K562 (cell line): ENCODE data around the gene PPP2R5A. TPM values are rescaled to one million over a fixed set of nuclear protein-coding genes. Genes with fewer than 3 reads are reported as not detected.

Experiments used
- BRD9 ChIP-seq: fragments of 450-650 bp; IDR thresholded peaks from 2 replicates; pipeline ENCODE4 v1.6.1; 2018; ENCODE audit warnings: low read depth; ENCODE audit not compliant: partially characterized antibody
- C11orf30 ChIP-seq: fragments of 450-650 bp; IDR thresholded peaks from 2 replicates; pipeline ENCODE4 v1.6.1; 2016; ENCODE audit warnings: low read depth, mild to moderate bottlenecking
- CTBP1 ChIP-seq: fragments of 450-650 bp; IDR thresholded peaks from 2 replicates; pipeline ENCODE4 v1.6.1; 2016; ENCODE audit warnings: borderline replicate concordance
- ESRRA ChIP-seq: fragments of 450-650 bp; IDR thresholded peaks from 2 replicates; pipeline ENCODE4 v1.6.1; 2014; ENCODE audit warnings: low read depth, mild to moderate bottlenecking, moderate library complexity, borderline replicate concordance
- FOSL1 ChIP-seq: fragments of 200-800 bp; sonication (Bioruptor generic); conservative IDR thresholded peaks from 2 replicates; pipeline ENCODE4 v1.6.1; 2016; ENCODE audit warnings: missing genetic modification characterization, missing compliant biosample characterization
- HDAC2 ChIP-seq: fragments of 450-650 bp; IDR thresholded peaks from 2 replicates; pipeline ENCODE4 v1.6.1; 2016; ENCODE audit warnings: mild to moderate bottlenecking
- HIVEP1 ChIP-seq: fragments of 250-450 bp; sonication (Bioruptor Pico); IDR thresholded peaks from 2 replicates; pipeline ENCODE4 v1.4.0; 2020; ENCODE audit warnings: mild to moderate bottlenecking
- HNRNPK ChIP-seq: fragments of 200-400 bp; formaldehyde crosslinking; IDR thresholded peaks from one replicate; pipeline ENCODE4 v1.6.1; 2018; ENCODE audit warnings: mild to moderate bottlenecking, low read depth, low read length; ENCODE audit not compliant: poor library complexity, severe bottlenecking
- HSF4 ChIP-seq: fragments of 250-450 bp; sonication (Bioruptor Pico); IDR thresholded peaks from 2 replicates; pipeline ENCODE4 v2.1.2; 2022; ENCODE audit warnings: mild to moderate bottlenecking, moderate library complexity, borderline replicate concordance
- IRF2 ChIP-seq: sonication (generic); formaldehyde crosslinking; IDR thresholded peaks from 2 replicates; pipeline ENCODE4 v1.8.1; 2022; ENCODE audit warnings: mild to moderate bottlenecking, missing genetic modification reagents
- KAT7 ChIP-seq: sonication (generic); formaldehyde crosslinking; IDR thresholded peaks from 2 replicates; pipeline ENCODE4 v1.8.0; 2022; ENCODE audit warnings: missing genetic modification reagents, mild to moderate bottlenecking, borderline replicate concordance
- SMAD4 ChIP-seq: fragments of 250-450 bp; sonication (Bioruptor Pico); conservative IDR thresholded peaks from 2 replicates; pipeline ENCODE4 v1.8.0; 2021; ENCODE audit warnings: inconsistent platforms, mild to moderate bottlenecking, moderate library complexity
- SP2 ChIP-seq: IDR thresholded peaks from 2 replicates; pipeline ENCODE4 v1.6.1; 2011; ENCODE audit warnings: mild to moderate bottlenecking, low read depth, low read length, moderate library complexity; ENCODE audit not compliant: poor library complexity, severe bottlenecking; ENCODE audit errors: extremely low read depth
- polyA plus RNA-seq, 8 experiments: library from polyadenylated mRNA; depleted of rRNA in 4 of 8; stranded (reverse) in 5 of 8; unstranded in 3 of 8; fragments of >200 nt; fragmentation: Nextera tagmentation in 2 of 8; fragmentation: Illumina TruSeq in 1 of 8; extraction: Ambion mirVana in 2 of 8; extraction: Trizol in 1 of 8; gene quantifications; 2 replicates each; pipeline versions ENCODE4 v1.2.1 to v1.2.3, GENCODE V29; 2011 to 2014; ENCODE audit warnings: inconsistent platforms in 1 of 8, missing spikeins in 1 of 8
- total RNA-seq, 7 experiments: library from RNA; depleted of rRNA in 6 of 7; stranded (reverse); fragments of >200 nt in 6 of 7; fragmentation: Illumina TruSeq in 2 of 7; extraction: Trizol in 2 of 7; gene quantifications; 2 replicates each; pipeline versions ENCODE4 v1.2.1 to v1.2.3, GENCODE V29; 2011 to 2021; ENCODE audit warnings: low replicate concordance in 1 of 7
- TF ChIP-seq, protein P1 (sequence below): sonication (generic); formaldehyde crosslinking; IDR thresholded peaks from 2 replicates; pipeline ENCODE4 v1.8.0; 2022; ENCODE audit warnings: mild to moderate bottlenecking, missing genetic modification reagents
- TF ChIP-seq, protein P2 (sequence below): fragments of 450-650 bp; formaldehyde crosslinking; IDR thresholded peaks from 2 replicates; pipeline ENCODE4 v1.4.0; 2020; ENCODE audit warnings: mild to moderate bottlenecking, moderate library complexity
- TF ChIP-seq, protein P3 (sequence below): fragments of 250-450 bp; sonication (Bioruptor Pico); IDR thresholded peaks from 2 replicates; pipeline ENCODE4 v1.8.0; 2021; ENCODE audit warnings: moderate library complexity, mild to moderate bottlenecking, inconsistent platforms
- TF ChIP-seq, protein P4 (sequence below), 2 experiments: fragments of 450-650 bp; IDR thresholded peaks; 2 replicates each; pipeline ENCODE4 v1.6.1; 2016
- TF ChIP-seq, protein P5 (sequence below): sonication (generic); formaldehyde crosslinking; IDR thresholded peaks from 2 replicates; pipeline ENCODE4 v1.8.1; 2022; ENCODE audit warnings: missing genetic modification reagents

PPP2R5A gene
- total and polyA plus RNA-seq, 9 of the 15 experiments (the other 6 are each of a cell fraction or from before 2014, with no cell fraction given), result 26.9 to 106 (median 64.3) TPM

DNA sequence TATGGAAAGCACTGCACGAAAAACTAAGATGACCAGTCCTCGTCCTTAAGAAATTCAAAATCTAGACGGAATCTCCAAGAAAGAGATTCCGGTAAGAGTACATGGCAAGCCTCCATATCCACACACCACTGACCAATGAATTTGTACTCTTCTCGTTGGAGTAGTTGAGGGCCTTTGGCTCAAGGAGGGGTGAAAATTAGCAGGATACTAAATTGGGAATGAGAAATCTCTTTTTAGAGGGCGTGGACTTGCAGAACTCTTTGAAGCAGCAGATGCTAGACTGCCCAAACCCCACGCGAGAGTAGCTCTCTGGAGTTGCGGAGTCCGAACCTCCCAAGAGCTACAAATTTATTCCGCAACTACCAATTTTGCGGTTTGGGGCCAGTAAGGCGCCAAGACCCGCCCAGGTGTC is 872 bp upstream of the PPP2R5A start (continued):
- TF ChIP-seq, protein P1, sequence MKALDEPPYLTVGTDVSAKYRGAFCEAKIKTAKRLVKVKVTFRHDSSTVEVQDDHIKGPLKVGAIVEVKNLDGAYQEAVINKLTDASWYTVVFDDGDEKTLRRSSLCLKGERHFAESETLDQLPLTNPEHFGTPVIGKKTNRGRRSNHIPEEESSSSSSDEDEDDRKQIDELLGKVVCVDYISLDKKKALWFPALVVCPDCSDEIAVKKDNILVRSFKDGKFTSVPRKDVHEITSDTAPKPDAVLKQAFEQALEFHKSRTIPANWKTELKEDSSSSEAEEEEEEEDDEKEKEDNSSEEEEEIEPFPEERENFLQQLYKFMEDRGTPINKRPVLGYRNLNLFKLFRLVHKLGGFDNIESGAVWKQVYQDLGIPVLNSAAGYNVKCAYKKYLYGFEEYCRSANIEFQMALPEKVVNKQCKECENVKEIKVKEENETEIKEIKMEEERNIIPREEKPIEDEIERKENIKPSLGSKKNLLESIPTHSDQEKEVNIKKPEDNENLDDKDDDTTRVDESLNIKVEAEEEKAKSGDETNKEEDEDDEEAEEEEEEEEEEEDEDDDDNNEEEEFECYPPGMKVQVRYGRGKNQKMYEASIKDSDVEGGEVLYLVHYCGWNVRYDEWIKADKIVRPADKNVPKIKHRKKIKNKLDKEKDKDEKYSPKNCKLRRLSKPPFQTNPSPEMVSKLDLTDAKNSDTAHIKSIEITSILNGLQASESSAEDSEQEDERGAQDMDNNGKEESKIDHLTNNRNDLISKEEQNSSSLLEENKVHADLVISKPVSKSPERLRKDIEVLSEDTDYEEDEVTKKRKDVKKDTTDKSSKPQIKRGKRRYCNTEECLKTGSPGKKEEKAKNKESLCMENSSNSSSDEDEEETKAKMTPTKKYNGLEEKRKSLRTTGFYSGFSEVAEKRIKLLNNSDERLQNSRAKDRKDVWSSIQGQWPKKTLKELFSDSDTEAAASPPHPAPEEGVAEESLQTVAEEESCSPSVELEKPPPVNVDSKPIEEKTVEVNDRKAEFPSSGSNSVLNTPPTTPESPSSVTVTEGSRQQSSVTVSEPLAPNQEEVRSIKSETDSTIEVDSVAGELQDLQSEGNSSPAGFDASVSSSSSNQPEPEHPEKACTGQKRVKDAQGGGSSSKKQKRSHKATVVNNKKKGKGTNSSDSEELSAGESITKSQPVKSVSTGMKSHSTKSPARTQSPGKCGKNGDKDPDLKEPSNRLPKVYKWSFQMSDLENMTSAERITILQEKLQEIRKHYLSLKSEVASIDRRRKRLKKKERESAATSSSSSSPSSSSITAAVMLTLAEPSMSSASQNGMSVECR, result no peak; the same call in 1 of the 2 replicates
- TF ChIP-seq, protein P2, sequence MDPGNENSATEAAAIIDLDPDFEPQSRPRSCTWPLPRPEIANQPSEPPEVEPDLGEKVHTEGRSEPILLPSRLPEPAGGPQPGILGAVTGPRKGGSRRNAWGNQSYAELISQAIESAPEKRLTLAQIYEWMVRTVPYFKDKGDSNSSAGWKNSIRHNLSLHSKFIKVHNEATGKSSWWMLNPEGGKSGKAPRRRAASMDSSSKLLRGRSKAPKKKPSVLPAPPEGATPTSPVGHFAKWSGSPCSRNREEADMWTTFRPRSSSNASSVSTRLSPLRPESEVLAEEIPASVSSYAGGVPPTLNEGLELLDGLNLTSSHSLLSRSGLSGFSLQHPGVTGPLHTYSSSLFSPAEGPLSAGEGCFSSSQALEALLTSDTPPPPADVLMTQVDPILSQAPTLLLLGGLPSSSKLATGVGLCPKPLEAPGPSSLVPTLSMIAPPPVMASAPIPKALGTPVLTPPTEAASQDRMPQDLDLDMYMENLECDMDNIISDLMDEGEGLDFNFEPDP (CRISPR knock-in tag), result no peak
- no peak for TF ChIP-seq HDAC2
- TF ChIP-seq HSF4 (CRISPR knock-in tag), result no peak
- TF ChIP-seq, protein P3, sequence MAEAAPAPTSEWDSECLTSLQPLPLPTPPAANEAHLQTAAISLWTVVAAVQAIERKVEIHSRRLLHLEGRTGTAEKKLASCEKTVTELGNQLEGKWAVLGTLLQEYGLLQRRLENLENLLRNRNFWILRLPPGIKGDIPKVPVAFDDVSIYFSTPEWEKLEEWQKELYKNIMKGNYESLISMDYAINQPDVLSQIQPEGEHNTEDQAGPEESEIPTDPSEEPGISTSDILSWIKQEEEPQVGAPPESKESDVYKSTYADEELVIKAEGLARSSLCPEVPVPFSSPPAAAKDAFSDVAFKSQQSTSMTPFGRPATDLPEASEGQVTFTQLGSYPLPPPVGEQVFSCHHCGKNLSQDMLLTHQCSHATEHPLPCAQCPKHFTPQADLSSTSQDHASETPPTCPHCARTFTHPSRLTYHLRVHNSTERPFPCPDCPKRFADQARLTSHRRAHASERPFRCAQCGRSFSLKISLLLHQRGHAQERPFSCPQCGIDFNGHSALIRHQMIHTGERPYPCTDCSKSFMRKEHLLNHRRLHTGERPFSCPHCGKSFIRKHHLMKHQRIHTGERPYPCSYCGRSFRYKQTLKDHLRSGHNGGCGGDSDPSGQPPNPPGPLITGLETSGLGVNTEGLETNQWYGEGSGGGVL (CRISPR knock-in tag), result no peak
- TF ChIP-seq HIVEP1 (CRISPR knock-in tag), result no peak
- TF ChIP-seq, protein P4, sequence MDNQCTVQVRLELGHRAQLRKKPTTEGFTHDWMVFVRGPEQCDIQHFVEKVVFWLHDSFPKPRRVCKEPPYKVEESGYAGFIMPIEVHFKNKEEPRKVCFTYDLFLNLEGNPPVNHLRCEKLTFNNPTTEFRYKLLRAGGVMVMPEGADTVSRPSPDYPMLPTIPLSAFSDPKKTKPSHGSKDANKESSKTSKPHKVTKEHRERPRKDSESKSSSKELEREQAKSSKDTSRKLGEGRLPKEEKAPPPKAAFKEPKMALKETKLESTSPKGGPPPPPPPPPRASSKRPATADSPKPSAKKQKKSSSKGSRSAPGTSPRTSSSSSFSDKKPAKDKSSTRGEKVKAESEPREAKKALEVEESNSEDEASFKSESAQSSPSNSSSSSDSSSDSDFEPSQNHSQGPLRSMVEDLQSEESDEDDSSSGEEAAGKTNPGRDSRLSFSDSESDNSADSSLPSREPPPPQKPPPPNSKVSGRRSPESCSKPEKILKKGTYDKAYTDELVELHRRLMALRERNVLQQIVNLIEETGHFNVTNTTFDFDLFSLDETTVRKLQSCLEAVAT (IDR thresholded peaks at IDR 0.05), result peak in 1 of 2 experiments; percentile 86; a peak in 1 of 4 replicates
- no peak for TF ChIP-seq C11orf30
- TF ChIP-seq SMAD4 (CRISPR knock-in tag), result peak; percentile 38; the same call in 1 of the 2 replicates
- no peak for TF ChIP-seq CTBP1
- TF ChIP-seq ESRRA, result peak; percentile 94; the same call in 1 of the 2 replicates
- TF ChIP-seq IRF2 (CRISPR knock-in tag), result no peak
- TF ChIP-seq KAT7 (CRISPR knock-in tag), result no peak
- TF ChIP-seq SP2, result peak; percentile 39
- TF ChIP-seq HNRNPK, result no peak
- TF ChIP-seq FOSL1 (tag), result 0 out of 2 replicates have a peak, but pooled peaks have one; percentile 36
- TF ChIP-seq BRD9, result no peak
- TF ChIP-seq, protein P5, sequence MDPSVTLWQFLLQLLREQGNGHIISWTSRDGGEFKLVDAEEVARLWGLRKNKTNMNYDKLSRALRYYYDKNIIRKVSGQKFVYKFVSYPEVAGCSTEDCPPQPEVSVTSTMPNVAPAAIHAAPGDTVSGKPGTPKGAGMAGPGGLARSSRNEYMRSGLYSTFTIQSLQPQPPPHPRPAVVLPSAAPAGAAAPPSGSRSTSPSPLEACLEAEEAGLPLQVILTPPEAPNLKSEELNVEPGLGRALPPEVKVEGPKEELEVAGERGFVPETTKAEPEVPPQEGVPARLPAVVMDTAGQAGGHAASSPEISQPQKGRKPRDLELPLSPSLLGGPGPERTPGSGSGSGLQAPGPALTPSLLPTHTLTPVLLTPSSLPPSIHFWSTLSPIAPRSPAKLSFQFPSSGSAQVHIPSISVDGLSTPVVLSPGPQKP (CRISPR knock-in tag), result no peak
